ENCODE results near the gene GARS1.
"Not testable (repeated sequence)": the region's sequence is repeated elsewhere in the genome, so short reads cannot be mapped to it uniquely, and the experiment has no call there.

GARS1 gene

GRCh38 chr7:30594540-30595435 lies at the start of gene GARS1:
Gene GARS1 (plus strand): TSS chr7:30594878. CDS start chr7:30594922, 44 bp downstream.
- DNase-seq: peak; percentile 61 to 78

DNA sequence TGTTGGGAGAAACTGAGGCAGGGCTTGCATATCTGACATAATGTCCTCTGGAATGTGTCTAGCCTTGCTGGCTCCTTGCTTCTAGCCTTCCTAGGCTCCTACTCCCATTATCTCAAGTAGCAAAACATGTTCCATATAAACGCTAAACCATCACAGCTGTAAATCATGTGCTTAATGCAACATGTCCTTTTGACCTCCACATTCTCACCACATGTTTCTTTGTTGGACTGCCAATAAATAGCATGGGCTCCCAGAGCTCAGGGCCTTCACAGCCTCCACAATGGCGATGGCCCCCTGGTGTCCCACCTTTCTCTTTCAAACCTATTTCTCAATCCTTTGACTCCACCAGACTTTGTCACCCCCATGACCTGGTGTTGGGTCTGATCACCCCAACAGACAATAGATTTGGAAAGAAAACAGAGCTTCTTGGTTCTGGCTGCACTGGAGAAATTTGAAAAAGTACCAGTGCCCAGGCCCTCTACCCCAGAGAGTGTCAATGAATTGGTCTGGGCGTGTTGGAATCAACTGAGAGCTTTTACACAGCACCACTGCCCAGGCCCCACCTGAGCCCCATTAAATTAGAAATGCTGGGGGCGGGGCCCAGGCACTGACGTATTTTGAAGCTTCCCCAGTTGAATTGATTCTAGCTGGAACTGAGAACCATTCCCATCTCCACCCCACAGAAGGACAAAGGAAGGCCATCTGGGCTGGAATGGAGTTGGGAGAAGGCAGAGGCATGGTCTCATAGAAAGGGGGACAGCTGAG lies 48.7 kb upstream of the GARS1 start:
- no peak for DNase-seq

GRCh38 chr7:30546596-30546995 lies 48.1 kb upstream of the GARS1 start:
- no peak for DNase-seq

DNA sequence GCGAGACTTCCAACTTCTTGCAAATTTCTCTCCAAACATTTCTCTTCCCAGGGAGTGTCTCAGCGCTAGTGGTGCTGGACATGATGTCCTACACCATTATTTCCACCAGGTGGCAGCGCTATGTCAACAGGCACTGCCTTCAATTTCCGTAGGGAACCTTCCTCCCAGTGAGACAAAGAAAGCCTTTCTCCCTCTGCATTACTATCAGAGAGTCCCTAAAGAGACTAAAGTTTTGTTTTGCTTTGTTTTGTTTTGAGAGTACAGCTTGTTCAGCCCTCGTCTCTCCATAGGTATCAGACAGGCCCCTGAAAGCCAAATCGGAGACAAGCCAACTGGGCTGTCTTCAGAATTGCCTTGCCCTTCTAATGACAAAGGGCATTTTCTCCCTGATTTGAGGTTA lies 45.8 kb upstream of the GARS1 start:
- DNase-seq: peak in 1 of 2 experiments; percentile 54

DNA sequence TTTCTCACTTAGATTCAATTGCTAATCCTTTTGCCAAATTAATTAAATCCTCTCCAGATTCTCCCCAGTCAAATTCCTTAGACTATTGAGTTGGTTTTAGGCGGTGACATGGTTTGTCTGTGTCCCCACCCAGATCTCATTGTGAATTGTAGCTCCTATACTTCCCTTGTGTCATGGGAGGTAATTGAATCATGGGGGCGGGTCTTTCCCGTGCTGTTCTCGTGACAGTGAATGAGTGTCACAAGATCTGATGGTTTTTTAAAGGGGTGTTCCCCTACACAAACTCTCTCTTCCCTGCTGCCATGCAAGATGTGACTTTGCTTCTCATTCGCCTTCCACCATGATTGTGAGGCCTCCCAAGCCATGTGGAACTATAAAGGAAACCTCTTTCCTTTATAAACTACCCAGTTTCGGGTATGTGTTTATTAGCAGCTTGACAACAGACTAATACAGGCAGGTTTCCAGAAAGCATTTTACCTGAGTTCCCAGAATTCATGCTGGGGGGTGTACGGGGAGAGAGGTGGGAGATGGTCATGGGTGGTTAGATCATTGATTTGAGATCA lies 44.7 kb upstream of the GARS1 start:
- DNase-seq: no peak

- no peak for DNase-seq
Observed at GRCh38 chr7:30552330-30552729, 42.3 kb upstream of the GARS1 start.

DNA sequence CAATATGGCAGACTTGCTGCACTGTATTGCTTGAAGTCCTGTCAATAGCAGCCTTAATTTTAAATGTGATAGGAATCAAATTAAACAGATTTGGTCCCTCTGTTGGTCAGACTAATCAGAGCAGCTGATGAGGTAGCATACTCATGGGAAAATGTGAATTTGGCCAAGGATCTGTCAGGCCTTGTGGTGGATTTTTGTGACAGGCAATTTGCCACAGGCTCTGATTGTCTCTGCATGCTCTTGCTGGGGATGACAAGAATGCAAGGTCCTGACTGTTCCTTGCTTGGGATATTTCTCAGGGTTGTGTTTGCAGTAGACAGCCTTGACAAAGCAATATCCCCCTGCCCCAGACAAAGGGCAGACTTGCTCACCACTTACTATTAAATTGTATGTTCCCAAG lies 41.5 kb upstream of the GARS1 start:
- no peak for DNase-seq

DNA sequence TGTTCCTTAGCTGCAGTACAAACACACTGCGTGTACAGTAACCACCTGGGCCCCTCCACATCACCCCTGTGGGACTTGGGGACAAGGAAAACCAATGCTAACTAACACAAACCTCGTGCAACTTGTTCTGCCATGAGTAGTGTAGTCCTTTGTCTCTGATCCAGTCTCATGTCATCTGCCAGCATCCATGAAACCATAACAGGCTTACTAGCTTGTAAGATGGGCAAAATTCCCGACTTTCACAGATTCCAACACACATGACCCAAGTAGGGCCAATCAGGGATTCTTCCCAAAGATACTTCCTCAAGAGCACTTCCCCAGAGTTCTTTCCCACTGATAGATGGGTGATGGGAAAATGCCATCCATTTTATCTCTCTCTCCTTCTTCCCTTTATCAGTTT lies 41.1 kb upstream of the GARS1 start:
- no peak for DNase-seq

DNA sequence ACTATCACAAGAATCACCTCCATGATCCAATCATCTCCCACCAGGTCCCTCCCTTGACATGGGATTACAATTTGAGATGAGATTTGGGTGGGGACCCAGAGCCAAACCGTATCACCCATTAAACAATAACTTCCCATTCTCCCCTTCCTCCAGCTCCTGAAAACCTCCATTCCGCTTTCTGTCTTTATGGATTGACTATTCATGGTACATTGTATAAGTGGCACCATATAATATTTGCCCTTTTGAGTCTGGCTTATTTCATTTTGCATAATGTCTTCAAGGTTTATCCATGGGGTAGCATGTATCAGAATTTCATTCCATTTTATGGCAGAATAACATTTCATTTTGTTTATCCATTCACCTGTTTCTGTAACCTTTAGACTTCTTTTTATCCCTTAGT lies 39.2 kb upstream of the GARS1 start:
- no peak for DNase-seq

GRCh38 chr7:30556840-30557239 lies 37.8 kb upstream of the GARS1 start:
- no peak for DNase-seq

GRCh38 chr7:30557245-30557644 lies 37.4 kb upstream of the GARS1 start:
- no peak for DNase-seq

GRCh38 chr7:30559611-30560010 lies 35.1 kb upstream of the GARS1 start:
- DNase-seq: no peak

- no peak for DNase-seq
Observed at GRCh38 chr7:30561389-30561788, 33.3 kb upstream of the GARS1 start.

DNA sequence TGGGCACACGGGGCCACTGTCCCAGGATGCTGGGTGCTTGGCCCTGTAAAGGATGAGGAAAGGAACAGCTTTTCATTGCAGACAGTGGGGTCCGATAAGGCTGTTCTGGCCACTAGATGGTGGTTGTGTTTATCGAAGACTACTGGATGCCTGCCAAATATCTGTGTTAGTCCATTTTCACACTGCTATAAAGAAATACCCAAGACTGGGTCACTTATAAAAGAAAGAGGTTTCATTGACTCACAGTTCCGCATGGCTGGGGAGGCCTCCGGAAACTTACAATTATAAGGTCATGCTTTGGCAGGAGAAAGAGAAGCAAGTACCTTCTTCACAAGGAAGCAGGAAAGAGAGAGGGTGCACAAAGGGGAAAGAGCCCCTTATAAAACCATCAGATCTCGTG lies 32.2 kb upstream of the GARS1 start:
- no peak for DNase-seq

GRCh38 chr7:30562909-30563308 lies 31.8 kb upstream of the GARS1 start:
- DNase-seq: no peak

DNA sequence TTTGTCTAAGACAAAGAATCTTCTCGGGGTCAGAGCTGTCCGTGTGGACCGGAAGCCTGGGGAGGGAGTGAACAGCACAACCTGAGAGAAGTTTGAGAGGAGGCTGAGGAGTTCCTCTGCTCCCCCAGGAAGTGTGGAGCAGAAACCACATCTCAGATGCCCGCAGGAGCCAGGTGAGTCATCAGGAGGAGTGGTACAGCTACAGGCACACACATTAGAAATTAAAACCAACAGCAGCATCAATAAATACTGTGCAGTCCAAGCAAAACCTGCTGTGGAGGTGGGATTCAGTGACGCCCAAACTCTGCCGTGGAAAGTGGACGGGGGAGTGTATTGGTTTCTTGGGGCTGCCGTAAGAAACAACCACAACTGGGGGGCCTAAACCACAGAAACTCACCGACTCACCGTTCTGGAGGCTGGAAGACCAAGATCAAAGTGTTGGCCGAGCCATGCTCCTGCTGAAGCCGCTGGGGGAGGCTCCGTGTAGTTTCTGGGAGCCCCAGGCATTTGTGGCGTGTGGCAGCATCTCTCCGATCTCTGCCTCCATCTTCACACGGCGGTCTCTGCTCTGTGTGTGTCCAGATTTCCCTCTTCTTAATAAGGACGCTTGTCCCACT lies 31.2 kb upstream of the GARS1 start:
- no peak for DNase-seq

- DNase-seq: peak; percentile 21 to 68
Observed at GRCh38 chr7:30564243-30564892, 30.3 kb upstream of the GARS1 start.

GRCh38 chr7:30566596-30566995 lies 28.1 kb upstream of the GARS1 start:
- no peak for DNase-seq

- DNase-seq: no peak
Observed at GRCh38 chr7:30567081-30567480, 27.6 kb upstream of the GARS1 start.

DNA sequence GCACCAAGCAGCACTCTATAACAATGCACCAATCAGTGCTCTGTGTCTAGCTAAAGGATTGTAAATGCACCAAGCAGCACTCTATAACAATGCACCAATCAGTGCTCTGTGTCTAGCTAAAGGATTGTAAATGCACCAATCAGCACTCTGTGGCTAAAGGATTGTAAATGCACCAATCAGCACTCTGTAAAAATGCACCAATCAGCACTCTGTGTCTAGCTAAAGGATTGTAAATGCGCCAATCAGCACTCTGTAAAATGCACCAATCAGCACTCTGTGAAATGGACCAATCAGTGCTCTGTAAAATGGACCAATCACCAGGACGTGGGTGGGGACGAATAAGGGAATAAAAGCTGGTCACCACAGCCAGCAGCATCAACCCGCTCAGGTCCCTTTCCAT lies 24.4 kb upstream of the GARS1 start:
- DNase-seq: not testable (repeated sequence)

GRCh38 chr7:30572212-30572841 lies 22.4 kb upstream of the GARS1 start:
- no peak for DNase-seq

GRCh38 chr7:30575910-30576309 lies 18.8 kb upstream of the GARS1 start:
- DNase-seq: no peak

All from SW 1271 (cell line).